Left ventricle myocardium inferior (tissue), 1 donor: Measurements from ENCODE around the gene MACROD2. TPM values are rescaled to one million over a fixed set of nuclear protein-coding genes. Genes with fewer than 3 reads are reported as not detected.

ENCODE experiments used
- DNase-seq: peaks from one replicate; pipeline ENCODE4 v3.0.0-alpha.2; 2020
- H3K27ac ChIP-seq: fragments of 200-600 bp; replicated peaks from 2 replicates; pipeline ENCODE4 v1.8.0; 2021
- H3K27me3 ChIP-seq: fragments of 200-600 bp; 2 replicates; pipeline ENCODE4 v1.8.0; 2021; ENCODE audit warnings: low read depth
- H3K36me3 ChIP-seq: fragments of 200-600 bp; 2 replicates; pipeline ENCODE4 v1.8.0; 2021
- H3K4me1 ChIP-seq: fragments of 200-600 bp; 2 replicates; pipeline ENCODE4 v1.8.0; 2021
- H3K4me3 ChIP-seq: fragments of 200-600 bp; 2 replicates; pipeline ENCODE4 v1.8.0; 2021; ENCODE audit warnings: mild to moderate bottlenecking, moderate library complexity
- H3K9me3 ChIP-seq: fragments of 200-600 bp; replicated peaks from 2 replicates; pipeline ENCODE4 v1.8.0; 2021
- CTCF ChIP-seq: fragments of 200-600 bp; IDR thresholded peaks from 2 replicates; pipeline ENCODE4 v1.8.0; 2021; ENCODE audit warnings: antibody characterized with exemption, mild to moderate bottlenecking, borderline replicate concordance
- intact Hi-C: fragments of 100-400 bp; cut with micrococcal nuclease; formaldehyde crosslinking; loops from one replicate; pipeline ENCODE4 v1.11.0; 2022
- total RNA-seq: library from RNA; stranded (reverse); fragmentation: NEBNext Ultra II Directional; extraction: Animal tissue kit (Norgen Biotek cat#: 25700); gene quantifications from one replicate; pipeline ENCODE4 v1.2.1, GENCODE V29; 2021
- donor health status: DM: no; HTN: yes; CAD: no; lungs with severe emphysema.

The MACROD2 gene
- total RNA-seq, 1 donor from 2014 or later: 3.6 TPM

- H3K9me3 ChIP-seq: no peaks in the 10 kb centered on the region
- no peak for DNase-seq
- no peak overlapping the region for H3K4me3 ChIP-seq
- H3K27me3 ChIP-seq: no peaks in the 10 kb centered on the region
- no peak for TF ChIP-seq CTCF
- no peaks in the 10 kb centered on the region for H3K4me1 ChIP-seq
- intact Hi-C loops: no loop called here
- no peaks in the 10 kb centered on the region for H3K36me3 ChIP-seq
- H3K27ac ChIP-seq: no peak overlapping the region
These were observed 1608.2 kb downstream of the MACROD2 start for GRCh38 chr20:15603506-15603905.

- H3K4me3 ChIP-seq: no peak overlapping the region
- TF ChIP-seq CTCF: no peak
- H3K36me3 ChIP-seq: no peaks in the 10 kb centered on the region
- no peak overlapping the region for H3K27ac ChIP-seq
- H3K4me1 ChIP-seq: no peaks in the 10 kb centered on the region
- DNase-seq: no peak
- H3K9me3 ChIP-seq: no peaks in the 10 kb centered on the region
- no peaks in the 10 kb centered on the region for H3K27me3 ChIP-seq
- intact Hi-C loops: no loop called here
These were observed 1608.9 kb downstream of the MACROD2 start for GRCh38 chr20:15603978-15604805.

- no peaks in the 10 kb centered on the region for H3K27me3 ChIP-seq
- H3K4me1 ChIP-seq: peaks cover 21% of the 10 kb centered on the region
These were observed 1614.6 kb downstream of the MACROD2 start for GRCh38 chr20:15609921-15610320.

GRCh38 chr20:15610787-15611186, 1615.5 kb downstream of the MACROD2 start:
- no peaks in the 10 kb centered on the region for H3K27me3 ChIP-seq
- H3K9me3 ChIP-seq: no peaks in the 10 kb centered on the region
- H3K4me3 ChIP-seq: no peak overlapping the region
- no peak for DNase-seq
- peaks cover 21% of the 10 kb centered on the region for H3K4me1 ChIP-seq
- intact Hi-C loops: no loop called here
- no peak overlapping the region for H3K27ac ChIP-seq
- TF ChIP-seq CTCF: no peak
- H3K36me3 ChIP-seq: no peaks in the 10 kb centered on the region

More at GRCh38 chr20:15609921-15610320, 1614.6 kb downstream of the MACROD2 start:
- no peaks in the 10 kb centered on the region for H3K36me3 ChIP-seq
- no peak overlapping the region for H3K27ac ChIP-seq
- intact Hi-C loops: no loop called here
- no peak for TF ChIP-seq CTCF
- no peaks in the 10 kb centered on the region for H3K9me3 ChIP-seq
- no peak overlapping the region for H3K4me3 ChIP-seq
- DNase-seq: no peak

GRCh38 chr20:15611541-15611940, 1616.2 kb downstream of the MACROD2 start:
- Histone ChIP-seq H3K27me3 (no peaks in the 10 kb centered on the region), H3K4me1 (peaks cover 21% of the 10 kb centered on the region), H3K36me3 (no peaks in the 10 kb centered on the region), H3K27ac (no peak overlapping the region), H3K4me3 (no peak overlapping the region), H3K9me3 (no peaks in the 10 kb centered on the region)
- intact Hi-C loops: no loop called here
- TF ChIP-seq CTCF: no peak
- no peak for DNase-seq
